Esophagus muscularis mucosa (tissue), 4 donors: ENCODE measurements around the gene PLSCR4.

Experiments used
- EP300 ChIP-seq: sonication (generic); formaldehyde crosslinking; IDR thresholded peaks from one replicate; pipeline ENCODE4 v1.6.1; 2017; ENCODE audit warnings: antibody characterized with exemption
- POLR2A ChIP-seq: fragments of 450-650 bp; IDR thresholded peaks from one replicate; pipeline ENCODE4 v1.6.1; 2017; ENCODE audit warnings: antibody characterized with exemption, moderate library complexity, mild to moderate bottlenecking, low read depth
- POLR2AphosphoS5 ChIP-seq, 2 donors: sonication (generic); formaldehyde crosslinking; IDR thresholded peaks; one replicate each; pipeline ENCODE4 v1.6.1; 2017; ENCODE audit warnings: antibody characterized with exemption in 2 of 2
- TF ChIP-seq, protein P1 (sequence below), 3 experiments: fragments of 200-600 bp in 2 of 3; fragments of 450-650 bp in 1 of 3; sonication (generic) in 2 of 3; IDR thresholded peaks; one replicate each; pipeline ENCODE4 v1.5.1; 2017 to 2019; ENCODE audit warnings: antibody characterized with exemption in 3 of 3, mild to moderate bottlenecking in 2 of 3, moderate library complexity in 1 of 3

DNA sequence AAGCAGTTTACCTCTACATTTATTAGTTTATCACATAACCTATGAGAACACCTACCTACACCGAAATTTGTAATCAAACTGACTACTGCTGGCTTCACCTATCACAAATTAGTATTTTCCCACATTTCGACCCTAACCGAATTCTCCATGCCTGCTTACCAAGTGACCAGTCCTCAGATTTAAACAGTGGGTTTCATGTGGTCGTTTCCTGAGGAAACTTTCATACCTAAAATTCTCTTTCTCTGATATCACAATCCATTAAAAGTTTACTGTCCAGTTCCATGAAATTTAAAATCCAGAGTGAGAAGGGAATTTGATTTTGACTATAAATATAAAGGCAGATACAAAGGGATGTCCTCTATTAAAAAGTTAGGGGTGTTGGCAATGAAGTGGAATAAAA, 91.9 kb downstream of the PLSCR4 start:
- TF ChIP-seq, protein P1, sequence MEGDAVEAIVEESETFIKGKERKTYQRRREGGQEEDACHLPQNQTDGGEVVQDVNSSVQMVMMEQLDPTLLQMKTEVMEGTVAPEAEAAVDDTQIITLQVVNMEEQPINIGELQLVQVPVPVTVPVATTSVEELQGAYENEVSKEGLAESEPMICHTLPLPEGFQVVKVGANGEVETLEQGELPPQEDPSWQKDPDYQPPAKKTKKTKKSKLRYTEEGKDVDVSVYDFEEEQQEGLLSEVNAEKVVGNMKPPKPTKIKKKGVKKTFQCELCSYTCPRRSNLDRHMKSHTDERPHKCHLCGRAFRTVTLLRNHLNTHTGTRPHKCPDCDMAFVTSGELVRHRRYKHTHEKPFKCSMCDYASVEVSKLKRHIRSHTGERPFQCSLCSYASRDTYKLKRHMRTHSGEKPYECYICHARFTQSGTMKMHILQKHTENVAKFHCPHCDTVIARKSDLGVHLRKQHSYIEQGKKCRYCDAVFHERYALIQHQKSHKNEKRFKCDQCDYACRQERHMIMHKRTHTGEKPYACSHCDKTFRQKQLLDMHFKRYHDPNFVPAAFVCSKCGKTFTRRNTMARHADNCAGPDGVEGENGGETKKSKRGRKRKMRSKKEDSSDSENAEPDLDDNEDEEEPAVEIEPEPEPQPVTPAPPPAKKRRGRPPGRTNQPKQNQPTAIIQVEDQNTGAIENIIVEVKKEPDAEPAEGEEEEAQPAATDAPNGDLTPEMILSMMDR (IDR thresholded peaks at IDR 0.05), result no peak
- TF ChIP-seq POLR2A, result no peak
- TF ChIP-seq EP300, result no peak
- no peak for TF ChIP-seq POLR2AphosphoS5 (IDR thresholded peaks at IDR 0.05)
